Common myeloid progenitor, CD34-positive (primary cell): ENCODE data around the gene BRICD5.

Experiments
- CTCF ChIA-PET: fragments of 350-600 bp; sonication (Branson Sonifier 250); formaldehyde crosslinking; loops from one replicate; lab custom pipeline; 2021; ENCODE audit warnings: antibody characterized with exemption; lab: Charles Lee
- POLR2A ChIA-PET: fragments of 350-600 bp; sonication (Branson Sonifier 250); formaldehyde crosslinking; loops from one replicate; lab custom pipeline; 2021; ENCODE audit warnings: antibody characterized with exemption; lab: Charles Lee
- DNase-seq, 3 donors: peaks; one replicate each; pipeline versions ENCODE4 v3.0.0 to v3.0.0-alpha.2; 2013
- H3K27ac ChIP-seq, 2 experiments: 1 replicate in 1 of 2; 2 replicates in 1 of 2; pipeline ENCODE4 v1.7.0; 2013; ENCODE audit warnings: inconsistent platforms in 2 of 2, low read length in 2 of 2, mild to moderate bottlenecking in 2 of 2, low read depth in 1 of 2, moderate library complexity in 1 of 2; ENCODE audit not compliant: severe bottlenecking in 2 of 2, insufficient read depth in 1 of 2, poor library complexity in 1 of 2
- H3K27me3 ChIP-seq, 5 experiments: replicated peaks in 2 of 5; 1 replicate in 3 of 5; 2 replicates in 2 of 5; pipeline versions ENCODE4 v1.6.1 to v1.7.0; 2013; ENCODE audit warnings: low read length in 4 of 5, mild to moderate bottlenecking in 2 of 5, moderate library complexity in 2 of 5, inconsistent platforms in 1 of 5; ENCODE audit not compliant: insufficient read depth in 5 of 5, control insufficient read depth in 4 of 5
- H3K36me3 ChIP-seq, 4 experiments: 1 replicate in 2 of 4; 2 replicates in 2 of 4; pipeline versions ENCODE4 v1.6.1 to v1.7.0; 2013; ENCODE audit warnings: low read length in 3 of 4, control low read depth in 1 of 4, mild to moderate bottlenecking in 1 of 4; ENCODE audit not compliant: control insufficient read depth in 4 of 4, insufficient read depth in 4 of 4
- H3K4me1 ChIP-seq, 4 experiments: 1 replicate in 3 of 4; 2 replicates in 1 of 4; pipeline versions ENCODE4 v1.6.1 to v1.7.1; 2013; ENCODE audit warnings: low read length in 3 of 4, mild to moderate bottlenecking in 3 of 4, control low read depth in 1 of 4, inconsistent platforms in 1 of 4, moderate library complexity in 1 of 4; ENCODE audit not compliant: control insufficient read depth in 4 of 4, insufficient read depth in 4 of 4; ENCODE audit errors: control extremely low read depth in 1 of 4
- H3K4me3 ChIP-seq, 7 experiments: 1 replicate in 4 of 7; 2 replicates in 3 of 7; pipeline versions ENCODE4 v1.5.1 to v1.7.0; 2013; ENCODE audit warnings: mild to moderate bottlenecking in 7 of 7, low read length in 6 of 7, moderate library complexity in 6 of 7, inconsistent platforms in 2 of 7, low read depth in 2 of 7, control low read depth in 1 of 7; ENCODE audit not compliant: insufficient read depth in 4 of 7, control insufficient read depth in 1 of 7; ENCODE audit errors: extremely low read depth in 1 of 7
- H3K9me3 ChIP-seq, 5 experiments: 1 replicate in 4 of 5; 2 replicates in 1 of 5; pipeline versions ENCODE4 v1.6.1 to v1.7.1; 2013; ENCODE audit warnings: low read length in 4 of 5, mild to moderate bottlenecking in 2 of 5, inconsistent platforms in 1 of 5, low read depth in 1 of 5, moderate library complexity in 1 of 5; ENCODE audit not compliant: control insufficient read depth in 4 of 5, insufficient read depth in 2 of 5; ENCODE audit errors: control extremely low read depth in 1 of 5
- WGBS: methylation state at CpG from one replicate; pipeline ENCODE4 v1.1.5; 2013; ENCODE audit not compliant: insufficient coverage; 5-methylcytosine and 5-hydroxymethylcytosine counted together

The BRICD5 gene

DNA sequence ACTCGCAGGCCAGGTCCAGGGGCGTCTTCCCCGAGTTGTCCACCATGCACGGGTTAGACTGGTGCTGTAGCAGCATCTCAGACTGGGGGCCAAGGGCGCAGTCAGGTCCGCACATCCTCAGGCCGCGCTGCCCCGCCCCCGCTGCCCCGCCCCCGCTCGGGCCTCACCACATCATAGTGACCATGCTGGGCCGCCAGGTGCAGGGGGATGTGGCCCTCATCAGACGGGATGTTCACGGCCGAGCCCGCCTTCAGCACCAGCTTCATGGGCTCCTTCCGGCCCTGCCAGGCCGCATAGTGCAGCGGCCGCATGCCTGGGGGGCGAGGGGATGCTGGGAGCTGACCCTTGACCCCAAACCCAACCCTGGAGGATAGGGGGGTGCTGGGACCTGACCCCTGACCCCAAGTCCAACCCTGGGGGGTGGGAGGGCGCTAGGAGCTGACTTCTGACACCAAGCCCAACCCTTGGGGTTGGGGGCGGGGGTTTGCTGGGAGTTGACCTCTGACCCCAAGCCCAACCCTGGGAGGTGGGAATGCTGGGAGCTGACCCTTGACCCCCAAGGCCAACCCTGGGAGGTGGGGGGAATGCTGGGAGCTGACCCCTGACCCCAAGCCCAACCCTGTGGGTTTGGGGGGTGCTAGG, 21.3 kb downstream of the BRICD5 start:
- POLR2A ChIA-PET = no interaction called here
- Histone ChIP-seq H3K9me3 (no peaks in the 10 kb centered on the region), H3K27me3 (peaks cover 0 to 12% (median 3%) of the 10 kb centered on the region in 5 experiments), H3K27ac (no peak overlapping the region), H3K4me1 (no peaks in the 10 kb centered on the region), H3K36me3 (no peaks in the 10 kb centered on the region), H3K4me3 (no peak overlapping the region)
- 98% methylated on average over 20 of the region's 25 CpGs for WGBS
- CTCF ChIA-PET = no interaction called here
- DNase-seq = no peak

DNA sequence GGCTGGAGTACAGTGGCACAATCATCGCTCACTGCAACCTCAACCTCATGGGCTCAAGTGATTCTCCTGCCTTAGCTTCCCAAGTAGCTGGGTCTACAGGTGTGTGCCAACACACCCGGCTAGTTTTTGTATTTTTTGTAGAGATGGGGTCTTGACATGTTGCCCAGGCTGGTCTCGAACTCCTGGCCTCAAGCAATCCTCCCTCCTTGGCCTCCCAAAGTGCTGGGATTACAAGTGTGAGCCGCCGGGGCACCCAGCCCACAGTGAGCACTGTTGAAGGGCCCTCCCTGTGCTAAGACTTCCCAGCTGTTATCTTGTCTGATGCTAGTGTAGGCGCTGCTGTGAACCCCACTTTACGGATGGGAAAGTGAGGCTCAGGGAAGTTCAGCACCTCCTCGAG, 22.3 kb downstream of the BRICD5 start:
- no peaks in the 10 kb centered on the region for H3K9me3 ChIP-seq
- POLR2A ChIA-PET = interaction anchor here (0.6 to 0.7 kb wide), 2 partner anchors 24 to 142 kb away, joined by 5 read pairs; no protein-coding TSS in a partner anchor
- H3K27me3 ChIP-seq = peaks cover 0 to 3% (median 0%) of the 10 kb centered on the region in 5 experiments
- DNase-seq = no peak
- no peak overlapping the region for H3K4me3 ChIP-seq
- 100% methylated on average over 4 of the region's 8 CpGs for WGBS
- CTCF ChIA-PET = interaction anchor here (1.4 kb wide), 1 partner anchor 63 kb away, joined by 4 read pairs; the partner anchor contains the start of gene ECI1
- no peaks in the 10 kb centered on the region for H3K36me3 ChIP-seq
- no peaks in the 10 kb centered on the region for H3K4me1 ChIP-seq
- no peak overlapping the region for H3K27ac ChIP-seq

DNA sequence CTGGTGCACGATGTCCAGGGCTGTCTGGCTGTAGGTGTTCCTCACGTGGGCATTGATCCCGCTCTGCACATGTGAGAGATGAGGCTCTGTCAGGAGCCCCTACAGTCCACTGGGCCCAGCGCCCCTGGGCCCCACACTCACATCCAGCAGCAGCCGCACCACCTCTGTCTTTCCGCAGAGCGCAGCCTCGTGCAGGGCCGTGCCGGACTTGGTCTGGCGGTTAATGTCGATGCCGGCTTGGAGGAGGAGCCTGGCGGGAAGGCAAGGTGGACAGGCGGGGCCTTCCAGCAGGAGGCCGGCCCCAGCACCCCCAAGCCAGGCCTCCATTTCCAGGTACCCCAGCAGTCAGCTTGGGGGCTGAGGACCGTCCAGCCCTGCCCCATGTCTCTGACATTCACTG, 23.5 kb downstream of the BRICD5 start:
- Histone ChIP-seq H3K4me3 (no peak overlapping the region), H3K9me3 (no peaks in the 10 kb centered on the region), H3K27ac (no peak overlapping the region), H3K36me3 (no peaks in the 10 kb centered on the region), H3K4me1 (no peaks in the 10 kb centered on the region), H3K27me3 (no peaks in the 10 kb centered on the region)
- ChIA-PET CTCF (interaction anchor here (1.4 kb wide), 1 partner anchor 65 kb away, joined by 4 read pairs; the partner anchor contains the start of gene ECI1), POLR2A (no interaction called here)
- 88% methylated on average over 16 of the region's 17 CpGs for WGBS
- DNase-seq = no peak

DNA sequence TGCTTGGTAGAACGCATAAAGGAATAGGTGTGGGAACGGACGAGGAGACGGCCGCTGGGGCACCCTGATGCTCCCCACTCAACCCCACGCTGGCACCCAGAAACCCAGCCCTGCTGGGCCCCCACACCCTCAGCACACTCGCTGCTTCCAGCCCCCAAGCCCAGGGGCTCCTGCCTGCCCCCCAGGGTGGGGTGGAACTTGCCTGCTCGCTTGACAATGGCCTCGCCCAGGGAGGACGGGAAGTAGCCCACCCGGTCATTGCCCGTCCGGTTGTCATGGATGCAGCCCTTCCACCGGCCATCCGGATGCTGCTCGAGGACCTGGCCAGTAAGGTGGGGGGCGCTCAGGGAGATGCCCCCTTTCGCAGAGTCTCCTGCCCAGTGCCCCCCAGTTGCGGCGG, 24.2 kb downstream of the BRICD5 start:
- H3K27ac ChIP-seq = no peak overlapping the region
- H3K27me3 ChIP-seq = no peaks in the 10 kb centered on the region
- no peak for DNase-seq
- CTCF ChIA-PET = interaction anchor here (1.9 kb wide), 1 partner anchor 8 kb away, joined by 5 read pairs; no protein-coding TSS in a partner anchor
- POLR2A ChIA-PET = no interaction called here
- WGBS = 98% methylated on average over 18 of the region's 20 CpGs
- no peaks in the 10 kb centered on the region for H3K9me3 ChIP-seq
- H3K4me1 ChIP-seq = no peaks in the 10 kb centered on the region
- H3K36me3 ChIP-seq = no peaks in the 10 kb centered on the region
- no peak overlapping the region for H3K4me3 ChIP-seq

DNA sequence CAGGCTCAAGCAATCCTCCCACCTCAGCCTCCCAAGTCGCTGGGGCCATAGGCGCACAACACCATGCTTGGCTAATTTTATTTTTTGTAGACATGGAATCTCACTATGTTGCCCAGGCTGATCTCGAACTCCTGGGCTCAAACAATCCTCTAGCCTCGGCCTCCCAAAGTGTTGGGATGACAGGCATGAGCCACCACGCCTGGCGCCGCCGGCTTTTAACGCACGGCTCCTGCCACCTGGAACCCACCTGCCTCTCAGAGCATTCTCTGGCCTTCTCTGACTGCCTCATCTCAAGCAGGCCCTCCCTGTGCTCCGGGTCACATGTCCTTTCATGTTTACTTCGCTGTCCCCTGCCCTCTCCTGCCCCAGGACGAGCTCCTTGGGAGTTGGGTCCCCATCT, 24.6 kb downstream of the BRICD5 start:
- WGBS = 94% methylated on average over 13 of the region's 13 CpGs
- H3K4me3 ChIP-seq = no peak overlapping the region
- ChIA-PET CTCF (interaction anchor here (1.9 kb wide), 1 partner anchor 8 kb away, joined by 5 read pairs; no protein-coding TSS in a partner anchor), POLR2A (no interaction called here)
- no peaks in the 10 kb centered on the region for H3K27me3 ChIP-seq
- no peaks in the 10 kb centered on the region for H3K9me3 ChIP-seq
- no peaks in the 10 kb centered on the region for H3K36me3 ChIP-seq
- H3K27ac ChIP-seq = no peak overlapping the region
- no peaks in the 10 kb centered on the region for H3K4me1 ChIP-seq
- DNase-seq = no peak

DNA sequence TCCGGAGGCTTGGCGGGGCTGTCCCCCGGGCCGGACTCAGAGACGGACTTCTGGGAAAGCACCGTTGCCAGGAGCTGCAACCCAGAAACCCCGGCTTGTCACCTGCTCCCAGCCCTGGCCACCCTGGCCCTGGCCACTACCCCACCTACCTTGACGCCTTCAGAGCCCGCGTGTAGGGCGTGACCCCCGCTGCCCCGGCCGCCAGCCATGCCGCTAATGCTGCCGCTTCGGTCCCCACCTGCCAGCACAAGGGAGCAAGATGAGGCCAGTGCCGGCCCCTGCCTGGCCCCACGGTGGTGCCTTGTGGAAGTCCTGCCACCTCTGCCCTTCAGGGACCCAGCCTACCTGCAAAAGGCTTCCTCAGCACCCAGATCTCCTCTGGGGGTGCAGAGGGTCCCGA, 25.7 kb downstream of the BRICD5 start:
- no peak overlapping the region for H3K27ac ChIP-seq
- H3K4me1 ChIP-seq = no peaks in the 10 kb centered on the region
- no peaks in the 10 kb centered on the region for H3K27me3 ChIP-seq
- DNase-seq = no peak
- ChIA-PET POLR2A (no interaction called here), CTCF (interaction anchor here (1.9 kb wide), 1 partner anchor 9 kb away, joined by 5 read pairs; no protein-coding TSS in a partner anchor)
- WGBS = 89% methylated on average over 20 of the region's 20 CpGs
- H3K9me3 ChIP-seq = no peaks in the 10 kb centered on the region
- no peaks in the 10 kb centered on the region for H3K36me3 ChIP-seq
- no peak overlapping the region for H3K4me3 ChIP-seq

DNA sequence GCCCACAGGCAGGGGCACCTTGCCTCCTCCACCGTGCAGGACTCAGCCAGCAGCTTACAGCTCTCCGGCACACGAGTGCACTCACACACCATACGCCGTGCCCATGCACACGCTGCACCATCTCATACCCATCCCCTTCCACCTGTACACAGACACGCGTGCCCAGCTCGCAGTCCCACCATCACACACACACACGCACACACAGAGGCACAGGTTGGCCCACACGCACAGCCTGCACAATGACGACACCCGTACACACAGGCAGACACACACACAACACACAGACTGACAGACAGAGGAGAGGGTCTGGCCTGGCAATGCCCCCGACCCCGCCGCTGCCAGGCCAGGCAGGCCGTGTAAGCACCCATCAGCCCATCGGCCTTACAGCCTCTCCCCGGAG, 26.3 kb downstream of the BRICD5 start:
- no peak overlapping the region for H3K27ac ChIP-seq
- no peaks in the 10 kb centered on the region for H3K36me3 ChIP-seq
- no peaks in the 10 kb centered on the region for H3K9me3 ChIP-seq
- H3K4me1 ChIP-seq = no peaks in the 10 kb centered on the region
- H3K27me3 ChIP-seq = peaks cover 0 to 5% (median 0%) of the 10 kb centered on the region in 5 experiments
- DNase-seq = no peak
- ChIA-PET POLR2A (no interaction called here), CTCF (interaction anchor here (2.1 kb wide), 1 partner anchor 10 kb away, joined by 5 read pairs; no protein-coding TSS in a partner anchor)
- 92% methylated on average over 8 of the region's 19 CpGs for WGBS
- H3K4me3 ChIP-seq = no peak overlapping the region
